GM23338 (cell line): Measurements from ENCODE around the gene SPRY4. TPM values are rescaled to one million over a fixed set of nuclear protein-coding genes. Genes with fewer than 3 reads are reported as not detected.

Source experiments
- ATAC-seq: fragments of 200-7000 bp; cut with Tn5 transposase; 3 replicates; pipeline ENCODE4 v1.9.1; 2020
- DNase-seq: peaks from one replicate; pipeline ENCODE4 v3.0.0-alpha.2; 2015; ENCODE audit warnings: low spot score
- H2AFZ ChIP-seq: fragments of 200-600 bp; sonication (generic); 2 replicates; pipeline ENCODE4 v1.8.0; 2016; ENCODE audit warnings: antibody characterized with exemption, mild to moderate bottlenecking, moderate library complexity
- H3F3A ChIP-seq: fragments of 200-600 bp; sonication (generic); replicated peaks from 2 replicates; pipeline ENCODE4 v1.8.0; 2017; ENCODE audit warnings: antibody characterized with exemption, mixed run types, low read depth
- H3K27ac ChIP-seq: fragments of 200-600 bp; sonication (generic); 2 replicates; pipeline ENCODE4 v1.6.1; 2016; ENCODE audit warnings: low read depth
- H3K27me3 ChIP-seq: fragments of 200-600 bp; sonication (generic); 2 replicates; pipeline ENCODE4 v1.8.0; 2016; ENCODE audit warnings: mild to moderate bottlenecking, mixed run types, moderate library complexity; ENCODE audit not compliant: insufficient read depth
- H3K36me3 ChIP-seq: fragments of 200-600 bp; sonication (generic); 2 replicates; pipeline ENCODE4 v1.8.0; 2016; ENCODE audit warnings: mild to moderate bottlenecking; ENCODE audit not compliant: insufficient read depth
- H3K4me1 ChIP-seq: fragments of 200-600 bp; sonication (generic); 2 replicates; pipeline ENCODE4 v1.8.0; 2016; ENCODE audit warnings: mild to moderate bottlenecking, moderate library complexity; ENCODE audit not compliant: insufficient read depth
- H3K4me2 ChIP-seq: fragments of 200-600 bp; sonication (generic); 2 replicates; pipeline ENCODE4 v1.7.1; 2017; ENCODE audit warnings: mixed run types
- H3K4me3 ChIP-seq: fragments of 200-600 bp; sonication (generic); 2 replicates; pipeline ENCODE4 v1.6.1; 2016; ENCODE audit warnings: mixed run types
- H3K79me2 ChIP-seq: fragments of 200-600 bp; sonication (generic); replicated peaks from 2 replicates; pipeline ENCODE4 v1.8.0; 2017; ENCODE audit warnings: mild to moderate bottlenecking; ENCODE audit not compliant: insufficient read depth
- H3K9me2 ChIP-seq: fragments of 200-600 bp; sonication (generic); 2 replicates; pipeline ENCODE4 v1.8.0; 2017; ENCODE audit not compliant: insufficient read depth
- H4K20me1 ChIP-seq: fragments of 200-600 bp; sonication (generic); replicated peaks from 2 replicates; pipeline ENCODE4 v1.8.0; 2017; ENCODE audit warnings: mild to moderate bottlenecking; ENCODE audit not compliant: insufficient read depth
- H3K27ac Mint-ChIP-seq: 2 replicates; pipeline ENCODE4 v1.8.0; 2020; ENCODE audit warnings: inconsistent platforms, mild to moderate bottlenecking, moderate library complexity, mixed read lengths
- H3K27me3 Mint-ChIP-seq: 3 replicates; pipeline ENCODE4 v1.8.0; 2022; ENCODE audit warnings: low read depth, mild to moderate bottlenecking, moderate library complexity, mixed read lengths, inconsistent platforms; ENCODE audit not compliant: insufficient read depth, poor library complexity
- H3K36me3 Mint-ChIP-seq: 3 replicates; pipeline ENCODE4 v1.8.0; 2021; ENCODE audit warnings: low read depth, mild to moderate bottlenecking, inconsistent platforms, moderate library complexity, mixed read lengths
- H3K4me1 Mint-ChIP-seq: 3 replicates; pipeline ENCODE4 v1.8.0; 2020; ENCODE audit warnings: mild to moderate bottlenecking, inconsistent platforms, mixed read lengths
- H3K4me3 Mint-ChIP-seq: 3 replicates; pipeline ENCODE4 v1.8.0; 2021; ENCODE audit warnings: moderate library complexity, mild to moderate bottlenecking, inconsistent platforms, mixed read lengths
- H3K9me3 Mint-ChIP-seq: 3 replicates; pipeline ENCODE4 v1.8.0; 2020; ENCODE audit warnings: moderate library complexity, mild to moderate bottlenecking, inconsistent platforms, mixed read lengths
- CREB1 ChIP-seq: fragments of 250-450 bp; sonication (Bioruptor Pico); IDR thresholded peaks from 2 replicates; pipeline ENCODE4 v1.5.0; 2020; ENCODE audit warnings: low read depth, mild to moderate bottlenecking, moderate library complexity
- EZH2 ChIP-seq: fragments of 200-600 bp; sonication (generic); IDR thresholded peaks from one replicate; pipeline ENCODE4 v1.8.0; 2017; ENCODE audit warnings: antibody characterized with exemption, mild to moderate bottlenecking, low read depth; ENCODE audit not compliant: unreplicated experiment
- EZH2phosphoT487 ChIP-seq: fragments of 200-600 bp; sonication (generic); IDR thresholded peaks from one replicate; pipeline ENCODE4 v1.8.1; 2018; ENCODE audit warnings: antibody characterized with exemption; ENCODE audit not compliant: unreplicated experiment
- JUNB ChIP-seq: IDR thresholded peaks from one replicate; pipeline ENCODE4 v1.6.1; 2016; ENCODE audit warnings: antibody characterized with exemption; ENCODE audit not compliant: unreplicated experiment
- NANOG ChIP-seq: IDR thresholded peaks from 2 replicates; pipeline ENCODE4 v1.6.1; 2016; ENCODE audit warnings: antibody characterized with exemption, borderline replicate concordance
- POLR2AphosphoS5 ChIP-seq: IDR thresholded peaks from 2 replicates; pipeline ENCODE4 v1.6.1; 2016; ENCODE audit warnings: antibody characterized with exemption, low read depth
- STAT1 ChIP-seq: IDR thresholded peaks from one replicate; pipeline ENCODE4 v1.6.1; 2016; ENCODE audit warnings: antibody characterized with exemption; ENCODE audit not compliant: unreplicated experiment
- ZNF114 ChIP-seq: fragments of 250-450 bp; sonication (Bioruptor Pico); IDR thresholded peaks from 2 replicates; pipeline ENCODE4 v1.5.0; 2020; ENCODE audit warnings: mild to moderate bottlenecking, moderate library complexity
- ZNF331 ChIP-seq: fragments of 250-450 bp; sonication (Bioruptor Pico); IDR thresholded peaks from 2 replicates; pipeline ENCODE4 v1.5.0; 2020; ENCODE audit warnings: low read depth, mild to moderate bottlenecking, moderate library complexity
- polyA plus RNA-seq: library from polyadenylated mRNA; unstranded; fragments of >200 nt; fragmentation: Nextera tagmentation; extraction: Ambion mirVana; gene quantifications from 2 replicates; pipeline ENCODE4 v1.2.1, GENCODE V29; 2016
- total RNA-seq: library from RNA; depleted of rRNA; stranded (reverse); fragments of >200 nt; shearing (Covaris generic); gene quantifications from 2 replicates; pipeline ENCODE4 v1.2.3, GENCODE V29; 2014
- TF ChIP-seq, protein P1 (sequence below): IDR thresholded peaks from 2 replicates; pipeline ENCODE4 v1.6.1; 2016; ENCODE audit warnings: antibody characterized with exemption
- TF ChIP-seq, protein P2 (sequence below): IDR thresholded peaks from one replicate; pipeline ENCODE4 v1.6.1; 2018; ENCODE audit warnings: antibody characterized with exemption; ENCODE audit not compliant: unreplicated experiment
- TF ChIP-seq, protein P3 (sequence below), 2 experiments: fragments of 200-600 bp in 1 of 2; sonication (generic) in 1 of 2; conservative IDR thresholded peaks; 2 replicates each; pipeline versions ENCODE4 v1.5.1 to v1.6.1; 2016 to 2017; ENCODE audit warnings: antibody characterized with exemption in 2 of 2, low read depth in 2 of 2, mild to moderate bottlenecking in 2 of 2, moderate library complexity in 1 of 2
- TF ChIP-seq, protein P4 (sequence below): fragments of 250-450 bp; sonication (Bioruptor Pico); IDR thresholded peaks from 2 replicates; pipeline ENCODE4 v1.5.0; 2020; ENCODE audit warnings: mild to moderate bottlenecking, moderate library complexity

Gene SPRY4
- total and polyA plus RNA-seq, 2 experiments from 2014 or later, result 70.6 to 240 TPM

DNA sequence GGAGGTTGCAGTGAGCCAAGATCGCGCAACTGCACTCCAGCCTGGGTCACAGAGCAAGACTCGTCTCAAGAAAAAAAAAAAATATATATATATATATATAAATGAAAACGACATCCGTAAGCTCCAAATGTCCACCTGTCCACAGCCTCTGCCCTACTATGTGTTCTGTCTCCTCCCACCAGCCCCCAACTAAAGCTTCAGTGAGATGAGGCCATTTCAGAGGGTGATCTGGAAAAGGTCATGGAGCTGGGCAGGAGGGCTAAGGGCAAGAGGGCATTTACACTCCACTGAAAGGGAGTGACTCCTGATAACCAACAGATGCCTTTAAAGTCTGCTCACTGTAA, 2.4 kb downstream of the SPRY4 start:
- ATAC-seq (no peak), DNase-seq (no peak)
- H3K9me3 Mint-ChIP-seq, result peaks cover 7% of the 10 kb centered on the region
- Histone ChIP-seq H2AFZ (no peak overlapping the region), H3F3A (peaks cover 54% of the 10 kb centered on the region), H3K4me2 (peak overlapping the region; percentile 100), H3K79me2 (peaks cover 75% of the 10 kb centered on the region), H3K27me3 (no peaks in the 10 kb centered on the region), H3K4me3 (peak overlapping the region; percentile 98), H3K36me3 (peaks cover 41% of the 10 kb centered on the region), H3K9me2 (no peaks in the 10 kb centered on the region), H3K4me1 (peaks cover 55% of the 10 kb centered on the region), H3K27ac (no peak overlapping the region), H4K20me1 (peaks cover 69% of the 10 kb centered on the region)
- H3K36me3 Mint-ChIP-seq, result peaks cover 68% of the 10 kb centered on the region
- peaks cover 27% of the 10 kb centered on the region for H3K27me3 Mint-ChIP-seq
- H3K4me1 Mint-ChIP-seq, result peaks cover 54% of the 10 kb centered on the region
- H3K27ac Mint-ChIP-seq, result peak overlapping the region; percentile 77
- H3K4me3 Mint-ChIP-seq, result peak overlapping the region; percentile 100
- TF ChIP-seq, protein P1, sequence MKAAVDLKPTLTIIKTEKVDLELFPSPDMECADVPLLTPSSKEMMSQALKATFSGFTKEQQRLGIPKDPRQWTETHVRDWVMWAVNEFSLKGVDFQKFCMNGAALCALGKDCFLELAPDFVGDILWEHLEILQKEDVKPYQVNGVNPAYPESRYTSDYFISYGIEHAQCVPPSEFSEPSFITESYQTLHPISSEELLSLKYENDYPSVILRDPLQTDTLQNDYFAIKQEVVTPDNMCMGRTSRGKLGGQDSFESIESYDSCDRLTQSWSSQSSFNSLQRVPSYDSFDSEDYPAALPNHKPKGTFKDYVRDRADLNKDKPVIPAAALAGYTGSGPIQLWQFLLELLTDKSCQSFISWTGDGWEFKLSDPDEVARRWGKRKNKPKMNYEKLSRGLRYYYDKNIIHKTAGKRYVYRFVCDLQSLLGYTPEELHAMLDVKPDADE, result no peak
- TF ChIP-seq ZNF114 (CRISPR knock-in tag), result no peak
- no peak for TF ChIP-seq EZH2
- no peak for TF ChIP-seq ZNF331 (CRISPR knock-in tag)
- TF ChIP-seq POLR2AphosphoS5, result no peak
- no peak for TF ChIP-seq CREB1
- TF ChIP-seq, protein P2, sequence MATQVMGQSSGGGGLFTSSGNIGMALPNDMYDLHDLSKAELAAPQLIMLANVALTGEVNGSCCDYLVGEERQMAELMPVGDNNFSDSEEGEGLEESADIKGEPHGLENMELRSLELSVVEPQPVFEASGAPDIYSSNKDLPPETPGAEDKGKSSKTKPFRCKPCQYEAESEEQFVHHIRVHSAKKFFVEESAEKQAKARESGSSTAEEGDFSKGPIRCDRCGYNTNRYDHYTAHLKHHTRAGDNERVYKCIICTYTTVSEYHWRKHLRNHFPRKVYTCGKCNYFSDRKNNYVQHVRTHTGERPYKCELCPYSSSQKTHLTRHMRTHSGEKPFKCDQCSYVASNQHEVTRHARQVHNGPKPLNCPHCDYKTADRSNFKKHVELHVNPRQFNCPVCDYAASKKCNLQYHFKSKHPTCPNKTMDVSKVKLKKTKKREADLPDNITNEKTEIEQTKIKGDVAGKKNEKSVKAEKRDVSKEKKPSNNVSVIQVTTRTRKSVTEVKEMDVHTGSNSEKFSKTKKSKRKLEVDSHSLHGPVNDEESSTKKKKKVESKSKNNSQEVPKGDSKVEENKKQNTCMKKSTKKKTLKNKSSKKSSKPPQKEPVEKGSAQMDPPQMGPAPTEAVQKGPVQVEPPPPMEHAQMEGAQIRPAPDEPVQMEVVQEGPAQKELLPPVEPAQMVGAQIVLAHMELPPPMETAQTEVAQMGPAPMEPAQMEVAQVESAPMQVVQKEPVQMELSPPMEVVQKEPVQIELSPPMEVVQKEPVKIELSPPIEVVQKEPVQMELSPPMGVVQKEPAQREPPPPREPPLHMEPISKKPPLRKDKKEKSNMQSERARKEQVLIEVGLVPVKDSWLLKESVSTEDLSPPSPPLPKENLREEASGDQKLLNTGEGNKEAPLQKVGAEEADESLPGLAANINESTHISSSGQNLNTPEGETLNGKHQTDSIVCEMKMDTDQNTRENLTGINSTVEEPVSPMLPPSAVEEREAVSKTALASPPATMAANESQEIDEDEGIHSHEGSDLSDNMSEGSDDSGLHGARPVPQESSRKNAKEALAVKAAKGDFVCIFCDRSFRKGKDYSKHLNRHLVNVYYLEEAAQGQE, result no peak
- TF ChIP-seq JUNB, result no peak
- TF ChIP-seq, protein P3, sequence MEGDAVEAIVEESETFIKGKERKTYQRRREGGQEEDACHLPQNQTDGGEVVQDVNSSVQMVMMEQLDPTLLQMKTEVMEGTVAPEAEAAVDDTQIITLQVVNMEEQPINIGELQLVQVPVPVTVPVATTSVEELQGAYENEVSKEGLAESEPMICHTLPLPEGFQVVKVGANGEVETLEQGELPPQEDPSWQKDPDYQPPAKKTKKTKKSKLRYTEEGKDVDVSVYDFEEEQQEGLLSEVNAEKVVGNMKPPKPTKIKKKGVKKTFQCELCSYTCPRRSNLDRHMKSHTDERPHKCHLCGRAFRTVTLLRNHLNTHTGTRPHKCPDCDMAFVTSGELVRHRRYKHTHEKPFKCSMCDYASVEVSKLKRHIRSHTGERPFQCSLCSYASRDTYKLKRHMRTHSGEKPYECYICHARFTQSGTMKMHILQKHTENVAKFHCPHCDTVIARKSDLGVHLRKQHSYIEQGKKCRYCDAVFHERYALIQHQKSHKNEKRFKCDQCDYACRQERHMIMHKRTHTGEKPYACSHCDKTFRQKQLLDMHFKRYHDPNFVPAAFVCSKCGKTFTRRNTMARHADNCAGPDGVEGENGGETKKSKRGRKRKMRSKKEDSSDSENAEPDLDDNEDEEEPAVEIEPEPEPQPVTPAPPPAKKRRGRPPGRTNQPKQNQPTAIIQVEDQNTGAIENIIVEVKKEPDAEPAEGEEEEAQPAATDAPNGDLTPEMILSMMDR (conservative IDR thresholded peaks at IDR 0.05; ENCODE audit: low read depth in 2 of 2), result no peak
- TF ChIP-seq, protein P4, sequence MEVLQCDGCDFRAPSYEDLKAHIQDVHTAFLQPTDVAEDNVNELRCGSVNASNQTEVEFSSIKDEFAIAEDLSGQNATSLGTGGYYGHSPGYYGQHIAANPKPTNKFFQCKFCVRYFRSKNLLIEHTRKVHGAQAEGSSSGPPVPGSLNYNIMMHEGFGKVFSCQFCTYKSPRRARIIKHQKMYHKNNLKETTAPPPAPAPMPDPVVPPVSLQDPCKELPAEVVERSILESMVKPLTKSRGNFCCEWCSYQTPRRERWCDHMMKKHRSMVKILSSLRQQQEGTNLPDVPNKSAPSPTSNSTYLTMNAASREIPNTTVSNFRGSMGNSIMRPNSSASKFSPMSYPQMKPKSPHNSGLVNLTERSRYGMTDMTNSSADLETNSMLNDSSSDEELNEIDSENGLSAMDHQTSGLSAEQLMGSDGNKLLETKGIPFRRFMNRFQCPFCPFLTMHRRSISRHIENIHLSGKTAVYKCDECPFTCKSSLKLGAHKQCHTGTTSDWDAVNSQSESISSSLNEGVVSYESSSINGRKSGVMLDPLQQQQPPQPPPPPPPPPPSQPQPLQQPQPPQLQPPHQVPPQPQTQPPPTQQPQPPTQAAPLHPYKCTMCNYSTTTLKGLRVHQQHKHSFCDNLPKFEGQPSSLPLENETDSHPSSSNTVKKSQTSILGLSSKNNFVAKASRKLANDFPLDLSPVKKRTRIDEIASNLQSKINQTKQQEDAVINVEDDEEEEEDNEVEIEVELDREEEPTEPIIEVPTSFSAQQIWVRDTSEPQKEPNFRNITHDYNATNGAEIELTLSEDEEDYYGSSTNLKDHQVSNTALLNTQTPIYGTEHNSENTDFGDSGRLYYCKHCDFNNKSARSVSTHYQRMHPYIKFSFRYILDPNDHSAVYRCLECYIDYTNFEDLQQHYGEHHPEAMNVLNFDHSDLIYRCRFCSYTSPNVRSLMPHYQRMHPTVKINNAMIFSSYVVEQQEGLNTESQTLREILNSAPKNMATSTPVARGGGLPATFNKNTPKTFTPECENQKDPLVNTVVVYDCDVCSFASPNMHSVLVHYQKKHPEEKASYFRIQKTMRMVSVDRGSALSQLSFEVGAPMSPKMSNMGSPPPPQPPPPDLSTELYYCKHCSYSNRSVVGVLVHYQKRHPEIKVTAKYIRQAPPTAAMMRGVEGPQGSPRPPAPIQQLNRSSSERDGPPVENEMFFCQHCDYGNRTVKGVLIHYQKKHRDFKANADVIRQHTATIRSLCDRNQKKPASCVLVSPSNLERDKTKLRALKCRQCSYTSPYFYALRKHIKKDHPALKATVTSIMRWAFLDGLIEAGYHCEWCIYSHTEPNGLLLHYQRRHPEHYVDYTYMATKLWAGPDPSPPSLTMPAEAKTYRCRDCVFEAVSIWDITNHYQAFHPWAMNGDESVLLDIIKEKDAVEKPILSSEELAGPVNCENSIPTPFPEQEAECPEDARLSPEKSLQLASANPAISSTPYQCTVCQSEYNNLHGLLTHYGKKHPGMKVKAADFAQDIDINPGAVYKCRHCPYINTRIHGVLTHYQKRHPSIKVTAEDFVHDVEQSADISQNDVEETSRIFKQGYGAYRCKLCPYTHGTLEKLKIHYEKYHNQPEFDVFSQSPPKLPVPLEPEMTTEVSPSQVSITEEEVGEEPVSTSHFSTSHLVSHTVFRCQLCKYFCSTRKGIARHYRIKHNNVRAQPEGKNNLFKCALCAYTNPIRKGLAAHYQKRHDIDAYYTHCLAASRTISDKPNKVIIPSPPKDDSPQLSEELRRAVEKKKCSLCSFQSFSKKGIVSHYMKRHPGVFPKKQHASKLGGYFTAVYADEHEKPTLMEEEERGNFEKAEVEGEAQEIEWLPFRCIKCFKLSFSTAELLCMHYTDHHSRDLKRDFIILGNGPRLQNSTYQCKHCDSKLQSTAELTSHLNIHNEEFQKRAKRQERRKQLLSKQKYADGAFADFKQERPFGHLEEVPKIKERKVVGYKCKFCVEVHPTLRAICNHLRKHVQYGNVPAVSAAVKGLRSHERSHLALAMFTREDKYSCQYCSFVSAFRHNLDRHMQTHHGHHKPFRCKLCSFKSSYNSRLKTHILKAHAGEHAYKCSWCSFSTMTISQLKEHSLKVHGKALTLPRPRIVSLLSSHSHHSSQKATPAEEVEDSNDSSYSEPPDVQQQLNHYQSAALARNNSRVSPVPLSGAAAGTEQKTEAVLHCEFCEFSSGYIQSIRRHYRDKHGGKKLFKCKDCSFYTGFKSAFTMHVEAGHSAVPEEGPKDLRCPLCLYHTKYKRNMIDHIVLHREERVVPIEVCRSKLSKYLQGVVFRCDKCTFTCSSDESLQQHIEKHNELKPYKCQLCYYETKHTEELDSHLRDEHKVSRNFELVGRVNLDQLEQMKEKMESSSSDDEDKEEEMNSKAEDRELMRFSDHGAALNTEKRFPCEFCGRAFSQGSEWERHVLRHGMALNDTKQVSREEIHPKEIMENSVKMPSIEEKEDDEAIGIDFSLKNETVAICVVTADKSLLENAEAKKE (CRISPR knock-in tag), result no peak
- no peak for TF ChIP-seq NANOG
- TF ChIP-seq STAT1, result no peak
- no peak for TF ChIP-seq EZH2phosphoT487
